Body of pancreas (tissue), 4 donors: ENCODE measurements around the gene PISD.

Experiments used
- CTCF ChIP-seq, 7 experiments: fragments of 450-650 bp in 4 of 7; fragments of 200-600 bp in 3 of 7; sonication (generic) in 3 of 7; IDR thresholded peaks; one replicate each; pipeline ENCODE4 v1.5.1; 2016 to 2019; ENCODE audit warnings: antibody characterized with exemption in 7 of 7
- POLR2A ChIP-seq, 3 donors: fragments of 450-650 bp; IDR thresholded peaks; one replicate each; pipeline ENCODE4 v1.6.1; 2016; ENCODE audit warnings: antibody characterized with exemption in 3 of 3, mild to moderate bottlenecking in 2 of 3

DNA sequence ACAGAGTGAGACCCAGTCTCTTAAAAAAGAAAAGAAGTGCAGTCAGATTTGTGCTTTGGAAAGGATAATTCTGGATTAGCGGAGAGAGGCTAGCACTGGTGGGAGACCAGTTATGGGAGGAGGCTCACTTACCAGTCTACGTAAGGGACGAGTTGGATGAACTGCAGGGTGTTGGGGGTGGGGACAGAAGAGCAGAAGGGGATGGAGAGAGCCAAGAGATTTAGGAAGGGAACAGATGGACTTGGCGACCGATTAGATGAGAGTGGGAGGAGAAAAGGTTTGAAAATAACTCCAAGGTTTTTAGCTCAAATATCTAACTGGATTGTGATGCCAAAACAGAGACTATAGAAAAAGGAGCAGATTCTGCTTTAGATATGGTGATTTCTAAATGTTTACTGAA, 84.3 kb downstream of the PISD start:
- TF ChIP-seq CTCF (IDR thresholded peaks at IDR 0.05) (no peak), POLR2A (IDR thresholded peaks at IDR 0.05) (no peak)
